KOPT-K1 (cell line): ENCODE results near the gene GLT1D1.

Source experiments
- H3K27ac ChIP-seq: fragments of 200-600 bp; sonication (generic); 2 replicates; pipeline ENCODE4 v1.5.1; 2016; ENCODE audit warnings: antibody characterized with exemption, mild to moderate bottlenecking, low read depth, low read length; ENCODE audit not compliant: poor library complexity, severe bottlenecking
- H3K36me3 ChIP-seq: fragments of 200-600 bp; sonication (generic); 2 replicates; pipeline ENCODE4 v1.5.1; 2017; ENCODE audit warnings: antibody characterized with exemption, mild to moderate bottlenecking, low read length, moderate library complexity; ENCODE audit not compliant: insufficient read depth
- H3K9me3 ChIP-seq: fragments of 200-600 bp; sonication (generic); 2 replicates; pipeline ENCODE4 v1.5.1; 2017; ENCODE audit warnings: antibody characterized with exemption, low read length, mild to moderate bottlenecking; ENCODE audit not compliant: insufficient read depth, poor library complexity, severe bottlenecking

The GLT1D1 gene

DNA sequence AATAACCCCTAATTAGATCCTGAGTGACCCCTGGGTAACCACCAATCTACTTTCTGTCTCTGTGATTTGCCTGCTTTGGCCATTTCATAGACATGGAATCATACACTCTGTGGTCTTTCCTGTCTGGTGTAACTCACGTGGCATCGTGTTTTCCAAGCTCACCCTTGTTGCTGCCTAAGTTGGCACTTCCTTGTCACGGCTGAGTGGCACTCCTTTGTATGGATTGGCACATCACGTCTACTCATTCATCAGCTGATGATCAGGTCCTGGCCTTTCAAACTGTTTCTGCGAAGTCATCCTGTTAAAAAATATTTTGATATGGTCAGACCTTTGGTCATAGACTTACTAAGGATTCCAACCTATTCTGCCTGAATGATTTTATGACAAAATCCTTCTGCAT lies 87.7 kb downstream of the GLT1D1 start:
- Histone ChIP-seq H3K27ac (no peak overlapping the region), H3K9me3 (no peaks in the 10 kb centered on the region), H3K36me3 (no peaks in the 10 kb centered on the region)

DNA sequence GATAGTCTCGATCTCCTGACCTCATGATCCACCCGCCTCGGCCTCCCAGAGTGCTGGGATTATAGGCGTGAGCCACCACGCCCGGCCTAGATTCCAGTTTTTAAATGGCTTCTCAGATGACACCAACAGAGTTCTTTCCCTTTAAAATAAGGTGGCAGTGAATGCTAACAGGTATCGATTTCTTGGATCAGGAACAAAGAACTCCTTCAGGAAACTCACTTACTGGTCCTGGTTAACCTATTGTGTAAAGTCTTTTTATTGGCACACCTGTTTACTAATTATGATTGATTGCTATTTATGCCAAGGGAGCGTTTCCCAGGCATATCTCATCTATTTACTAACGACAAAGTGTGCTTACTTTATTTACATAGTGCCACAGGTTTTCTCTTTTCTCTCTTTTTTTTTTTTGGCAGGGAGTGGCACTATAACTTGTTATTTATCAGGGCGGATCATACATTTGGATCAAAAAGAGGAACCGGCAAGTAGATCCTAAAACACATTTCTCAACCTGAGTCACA lies 89.7 kb downstream of the GLT1D1 start:
- no peak overlapping the region for H3K27ac ChIP-seq
- no peaks in the 10 kb centered on the region for H3K9me3 ChIP-seq
- no peaks in the 10 kb centered on the region for H3K36me3 ChIP-seq

DNA sequence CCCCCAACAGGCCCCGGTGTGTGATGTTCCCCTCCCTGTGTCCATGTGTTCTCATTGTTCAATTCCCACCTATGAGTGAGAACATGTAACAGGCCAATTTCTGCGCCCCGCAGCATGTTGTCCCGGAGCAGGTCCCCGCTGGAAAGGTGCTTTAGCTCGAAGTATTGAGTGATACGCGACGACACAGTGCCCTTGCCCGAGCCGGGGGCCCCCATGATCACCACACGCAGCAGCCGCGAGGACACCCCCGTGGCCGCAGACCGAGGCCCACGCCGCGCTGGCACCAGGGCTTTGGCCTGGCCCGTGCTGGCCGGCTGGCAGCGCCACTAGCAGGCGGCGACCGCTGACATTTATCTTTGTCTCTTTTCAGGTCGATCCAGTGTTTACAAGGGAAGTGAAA lies 91.7 kb downstream of the GLT1D1 start:
- Histone ChIP-seq H3K9me3 (no peaks in the 10 kb centered on the region), H3K36me3 (no peaks in the 10 kb centered on the region; the same call in 1 of the 2 replicates), H3K27ac (no peak overlapping the region)

DNA sequence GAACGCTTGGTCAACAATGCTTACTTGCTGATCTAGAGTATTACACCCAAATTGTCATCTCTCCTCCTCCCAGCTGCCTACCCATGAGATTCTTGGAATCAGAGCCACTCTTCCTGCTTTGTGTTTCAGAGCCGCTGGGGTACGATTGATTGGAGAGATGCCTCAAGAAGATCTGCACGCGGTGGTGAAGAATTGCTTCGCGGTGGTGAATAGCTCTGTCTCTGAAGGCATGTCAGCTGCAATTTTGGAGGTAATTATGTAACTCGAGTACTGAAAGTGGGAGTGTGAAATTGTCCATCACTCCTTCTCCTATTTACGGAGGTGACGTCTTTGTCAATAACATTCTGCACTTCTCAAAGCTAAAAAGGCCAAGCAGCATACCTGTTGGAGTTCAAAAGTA lies 93.9 kb downstream of the GLT1D1 start:
- Histone ChIP-seq H3K27ac (no peak overlapping the region), H3K9me3 (no peaks in the 10 kb centered on the region), H3K36me3 (no peaks in the 10 kb centered on the region; the same call in 1 of the 2 replicates)

DNA sequence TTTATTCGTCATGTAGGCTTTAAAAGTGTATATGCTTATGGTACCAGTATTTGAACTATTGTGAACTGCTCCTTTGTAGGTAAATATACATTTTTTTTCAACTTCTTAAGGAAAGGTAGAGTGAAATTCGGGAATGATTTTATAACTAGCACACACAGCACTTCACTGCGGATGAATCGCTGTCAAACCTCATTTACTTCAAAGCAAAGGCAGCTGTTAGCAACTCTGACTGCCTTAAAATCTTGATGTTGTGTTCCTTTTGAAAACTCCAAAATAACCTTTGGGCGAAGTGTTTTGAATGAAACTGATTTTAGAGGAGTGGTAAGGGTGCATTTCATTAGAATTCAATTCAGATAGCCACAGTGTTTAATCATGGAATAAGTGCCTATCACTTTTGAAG lies 95.8 kb downstream of the GLT1D1 start:
- Histone ChIP-seq H3K27ac (no peak overlapping the region), H3K9me3 (no peaks in the 10 kb centered on the region), H3K36me3 (no peaks in the 10 kb centered on the region; the same call in 1 of the 2 replicates)

DNA sequence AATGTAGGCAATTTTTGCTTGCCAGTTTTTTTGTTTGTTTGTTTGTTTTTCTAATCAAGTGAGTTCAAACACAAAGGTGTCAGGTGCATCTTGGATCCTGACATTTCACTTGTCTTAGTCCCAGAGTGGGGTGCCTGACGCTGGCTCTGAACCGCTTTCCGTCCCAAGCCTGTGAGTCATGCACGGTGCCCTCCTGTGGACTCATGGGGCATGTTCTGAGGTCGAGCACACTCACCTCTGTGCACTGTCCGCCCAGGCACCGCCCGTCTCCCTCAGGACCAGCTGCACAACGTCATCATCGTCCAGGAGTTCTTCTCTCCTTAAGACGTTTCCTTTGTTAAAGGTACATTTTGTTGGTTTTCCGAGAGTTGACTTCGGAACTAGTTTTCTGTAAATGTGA lies 98.2 kb downstream of the GLT1D1 start:
- Histone ChIP-seq H3K27ac (no peak overlapping the region), H3K9me3 (no peaks in the 10 kb centered on the region), H3K36me3 (no peaks in the 10 kb centered on the region; the same call in 1 of the 2 replicates)

DNA sequence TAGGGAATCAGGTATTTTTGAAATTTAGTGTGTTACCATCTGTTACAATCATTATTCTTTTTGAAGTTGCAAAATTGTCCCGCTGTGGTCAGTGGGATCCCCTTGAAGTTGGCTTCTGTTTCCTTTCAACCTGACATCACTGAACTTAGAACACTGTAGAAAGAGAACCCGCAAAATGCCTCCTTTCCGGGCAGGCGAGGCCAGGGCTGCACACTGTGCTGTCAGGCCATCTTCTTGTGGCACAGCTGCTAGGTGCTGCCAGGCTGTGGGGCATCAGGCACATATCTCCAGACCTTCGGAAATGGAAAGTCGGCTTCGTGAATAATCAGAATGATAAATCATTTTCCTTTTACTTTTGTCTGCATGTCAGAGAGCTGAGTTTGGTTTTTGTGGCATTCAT lies 103.5 kb downstream of the GLT1D1 start:
- no peaks in the 10 kb centered on the region for H3K36me3 ChIP-seq
- H3K9me3 ChIP-seq = no peaks in the 10 kb centered on the region

DNA sequence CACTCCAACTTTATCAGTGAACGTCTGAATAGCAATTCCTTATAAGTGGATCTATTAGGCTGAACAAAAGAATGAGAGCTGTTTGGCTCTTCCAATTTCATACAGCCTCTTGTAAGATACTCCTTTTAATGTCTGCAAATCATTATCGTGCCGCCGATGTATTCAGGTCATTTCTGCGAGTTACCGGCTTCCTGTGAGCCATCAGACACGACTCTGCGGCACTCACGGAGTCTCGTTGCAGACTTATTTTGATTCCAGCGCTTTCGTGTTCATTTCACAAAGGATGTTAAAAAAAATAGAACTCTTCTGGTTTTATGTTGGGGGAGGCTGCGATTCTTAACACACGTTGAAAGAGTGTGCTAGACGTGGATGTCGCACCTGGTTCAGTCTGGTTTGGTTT lies 106.6 kb downstream of the GLT1D1 start:
- H3K9me3 ChIP-seq = peaks cover 7% of the 10 kb centered on the region
- no peak overlapping the region for H3K27ac ChIP-seq
- H3K36me3 ChIP-seq = no peaks in the 10 kb centered on the region

More for the DNA sequence above, 103.5 kb downstream of the GLT1D1 start:
- H3K27ac ChIP-seq = no peak overlapping the region

DNA sequence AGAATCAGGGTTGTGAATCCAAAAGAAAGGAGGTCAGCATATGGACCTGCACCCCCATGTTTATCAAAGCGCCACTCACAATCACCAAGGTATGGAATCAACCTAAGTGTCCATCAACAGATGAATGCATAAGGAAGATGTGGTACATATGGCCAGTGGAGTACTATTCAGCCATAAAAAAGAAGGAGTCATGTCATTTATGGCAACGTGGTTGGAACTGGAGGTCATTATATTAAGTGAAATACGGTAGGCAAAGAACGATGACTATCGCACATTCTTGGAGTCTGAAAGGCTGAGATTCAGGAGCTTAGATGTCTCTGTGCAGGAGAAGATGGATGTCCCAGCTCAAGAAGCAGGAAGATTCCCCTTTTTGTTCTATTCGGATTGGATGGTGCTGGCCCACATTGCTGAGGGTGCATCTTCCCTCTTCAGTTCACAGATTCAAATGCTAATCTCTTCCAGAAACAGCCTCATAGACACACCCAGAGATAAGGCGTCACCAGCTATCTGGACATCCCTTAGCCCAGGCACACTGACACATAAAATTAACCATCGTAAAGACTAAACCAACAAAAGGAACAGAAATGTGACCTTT lies 108.1 kb downstream of the GLT1D1 start:
- peaks cover 11% of the 10 kb centered on the region for H3K9me3 ChIP-seq
- no peaks in the 10 kb centered on the region for H3K36me3 ChIP-seq
- H3K27ac ChIP-seq = no peak overlapping the region

DNA sequence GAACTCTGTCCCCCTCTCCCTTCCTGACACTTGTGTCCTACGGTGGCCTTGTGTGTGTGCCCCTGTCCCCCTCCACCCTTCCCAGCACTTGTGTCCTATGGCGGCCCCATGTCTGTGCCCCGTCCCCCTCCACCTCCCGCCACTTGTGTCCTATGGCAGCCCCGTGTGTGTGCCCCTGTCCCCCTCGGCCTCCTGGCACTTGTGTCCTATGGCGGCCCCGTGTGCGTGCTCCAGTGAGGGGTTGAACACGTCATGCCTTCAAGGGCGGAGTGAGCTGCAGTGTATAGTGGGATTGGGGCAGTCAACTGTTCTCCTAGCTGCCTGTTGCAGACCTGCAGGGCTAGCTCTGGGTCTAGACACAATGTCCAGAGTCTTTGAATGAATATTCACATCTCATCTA lies 108.7 kb downstream of the GLT1D1 start:
- H3K9me3 ChIP-seq = peaks cover 11% of the 10 kb centered on the region
- no peaks in the 10 kb centered on the region for H3K36me3 ChIP-seq
- H3K27ac ChIP-seq = no peak overlapping the region

DNA sequence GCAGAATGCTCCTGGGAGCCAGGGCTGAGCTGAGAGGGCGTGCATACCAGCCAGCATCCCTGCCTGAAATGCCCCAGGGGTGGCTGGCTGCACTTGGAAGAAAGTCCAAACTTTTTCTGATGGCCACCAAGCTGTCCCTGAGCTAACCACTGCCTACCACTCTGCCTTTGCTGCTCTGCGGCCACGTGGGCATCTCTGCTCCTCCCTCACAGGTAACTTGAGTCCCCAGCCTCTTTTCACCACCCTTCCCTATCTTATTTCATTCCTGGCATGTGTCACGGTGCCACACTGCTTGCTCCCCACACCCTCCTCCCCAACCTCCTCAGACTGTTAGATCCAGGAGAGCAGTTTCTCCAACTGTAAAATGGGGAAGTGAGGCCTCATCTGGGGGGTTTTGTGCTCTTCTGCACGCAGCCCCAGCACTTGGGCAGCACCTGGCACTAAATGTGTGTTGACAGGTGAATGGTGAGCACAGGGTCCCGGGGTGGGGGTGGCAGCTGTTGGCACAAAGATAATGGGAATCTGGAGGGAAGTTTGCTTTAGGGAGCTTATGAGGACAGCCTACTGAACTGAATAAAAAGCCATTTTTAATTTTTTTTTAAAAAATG lies 113.0 kb downstream of the GLT1D1 start:
- H3K9me3 ChIP-seq = peaks cover 11% of the 10 kb centered on the region
- no peaks in the 10 kb centered on the region for H3K36me3 ChIP-seq
- H3K27ac ChIP-seq = no peak overlapping the region

DNA sequence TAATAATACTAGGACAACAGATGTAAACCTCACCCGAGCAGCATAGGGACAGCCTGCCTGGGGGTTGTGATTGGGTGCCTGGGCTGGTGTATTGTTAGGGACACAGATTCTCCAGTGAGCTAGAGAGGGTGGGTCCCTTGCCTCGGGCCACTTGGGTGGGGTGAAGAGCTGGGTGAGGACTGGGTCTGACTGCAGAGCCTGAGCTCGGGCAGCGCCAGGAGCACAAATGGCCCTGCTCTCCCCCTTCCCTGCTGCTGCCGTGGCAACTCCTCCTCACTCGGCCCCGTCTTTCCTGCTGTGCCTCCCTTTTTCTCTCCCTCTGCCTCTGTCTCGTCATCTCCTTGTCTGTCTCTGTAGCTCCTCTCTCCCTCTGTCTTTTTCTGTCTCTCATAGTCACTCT lies 115.4 kb downstream of the GLT1D1 start:
- H3K9me3 ChIP-seq = peaks cover 11% of the 10 kb centered on the region
- H3K36me3 ChIP-seq = no peaks in the 10 kb centered on the region
- H3K27ac ChIP-seq = no peak overlapping the region

DNA sequence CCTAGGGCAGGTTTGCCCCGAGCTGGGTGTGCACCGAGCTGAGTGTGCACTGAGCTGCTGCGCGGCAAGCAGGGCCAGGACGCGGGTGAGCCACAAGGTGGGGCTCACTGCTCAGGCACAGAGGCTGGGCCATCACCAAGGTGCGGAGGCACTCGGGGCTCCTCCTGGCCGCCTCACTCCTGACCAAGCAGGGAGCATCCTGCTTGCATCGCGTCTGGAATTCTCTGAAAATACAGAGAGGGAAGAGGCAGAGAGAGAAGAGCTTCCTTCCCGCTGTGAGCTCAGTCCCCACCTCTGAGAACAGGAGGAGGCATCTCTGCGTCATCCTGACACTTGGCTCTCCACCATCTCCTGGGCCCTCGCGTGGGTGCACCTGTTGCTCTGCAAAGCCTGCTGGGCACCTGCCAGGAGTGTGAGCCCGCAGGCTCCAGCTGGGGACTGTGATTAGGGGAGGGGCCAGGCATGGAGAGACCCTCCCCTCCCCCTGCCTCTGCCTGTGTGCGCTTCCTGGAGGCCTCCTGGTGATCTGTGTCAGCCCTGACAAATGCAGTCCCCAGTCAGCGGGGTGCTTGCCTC lies 116.3 kb downstream of the GLT1D1 start:
- Histone ChIP-seq H3K27ac (no peak overlapping the region), H3K36me3 (no peaks in the 10 kb centered on the region), H3K9me3 (peaks cover 7% of the 10 kb centered on the region)

DNA sequence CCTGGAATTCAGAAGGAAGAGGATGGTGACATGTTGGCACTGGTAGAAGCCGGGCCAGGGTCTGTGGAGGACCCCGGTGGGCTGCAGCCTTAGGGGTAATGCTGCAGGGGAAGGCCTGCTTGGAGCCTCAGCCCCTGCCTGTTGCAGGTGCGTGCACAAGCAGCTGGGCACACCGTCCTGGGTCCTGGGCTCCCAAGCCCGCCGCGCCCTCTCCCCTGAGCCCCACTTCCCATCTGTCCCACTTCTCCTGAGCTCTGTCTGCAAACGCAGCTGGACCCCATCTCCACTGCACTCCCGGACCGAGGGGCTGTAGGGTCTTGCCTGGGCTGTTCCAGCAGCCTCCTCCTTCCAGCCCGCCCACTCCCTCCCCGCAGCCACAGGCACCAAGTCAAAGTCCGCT lies 116.8 kb downstream of the GLT1D1 start:
- Histone ChIP-seq H3K27ac (no peak overlapping the region), H3K9me3 (peaks cover 2% of the 10 kb centered on the region), H3K36me3 (no peaks in the 10 kb centered on the region)

DNA sequence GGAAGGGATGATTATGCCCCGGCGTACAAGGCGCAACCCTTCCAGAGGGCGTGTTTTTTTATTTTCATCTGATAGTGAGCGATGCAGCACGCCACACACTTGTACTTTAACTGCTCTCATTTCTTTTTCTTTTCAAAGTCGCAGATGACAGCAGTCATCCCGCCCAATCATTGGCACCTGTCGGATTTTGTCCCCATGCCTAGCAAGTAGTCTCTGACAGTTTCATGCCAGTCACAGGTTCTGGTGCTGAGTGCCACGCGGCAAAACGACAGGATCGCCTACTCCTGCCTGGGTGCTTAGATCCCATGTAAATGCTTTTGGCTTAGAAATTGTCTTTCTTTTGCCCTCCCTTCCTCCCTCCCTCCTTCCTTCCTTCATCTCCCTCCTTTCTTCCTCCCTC lies 117.7 kb downstream of the GLT1D1 start:
- Histone ChIP-seq H3K9me3 (no peaks in the 10 kb centered on the region), H3K27ac (peak overlapping the region; percentile 0), H3K36me3 (no peaks in the 10 kb centered on the region)

DNA sequence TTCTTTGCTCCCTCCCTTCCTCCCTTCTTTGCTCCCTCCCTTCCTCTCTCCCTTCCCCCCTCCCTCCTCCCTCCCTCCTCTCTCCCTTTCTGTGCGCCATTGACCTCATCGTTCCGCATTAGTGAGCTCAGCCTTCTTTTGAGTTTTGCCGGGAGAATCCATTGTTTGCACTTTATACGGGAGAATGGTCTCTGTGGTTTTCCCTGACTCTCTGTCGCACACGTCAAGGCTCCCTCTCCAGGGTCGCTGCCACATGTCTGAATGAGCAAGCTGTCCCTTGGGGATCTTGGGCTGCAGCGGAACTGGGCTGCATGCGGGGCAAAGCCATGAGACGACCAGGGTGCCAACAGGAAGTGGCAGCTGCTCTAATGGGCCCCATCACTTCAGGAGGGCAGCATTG lies 118.5 kb downstream of the GLT1D1 start:
- Histone ChIP-seq H3K27ac (no peak overlapping the region), H3K9me3 (no peaks in the 10 kb centered on the region), H3K36me3 (no peaks in the 10 kb centered on the region)
